Inflammatory macrophage treated with lipopolysaccharide for 1 hour (primary cell): ENCODE data around the gene HNRNPA3.
A peak's percentile ranks its signal among the peaks of the same experiment; 100 is the strongest.
"Not testable (repeated sequence)": the region's sequence is repeated elsewhere in the genome, so short reads cannot be mapped to it uniquely, and the experiment has no call there.

Source experiments
- DNase-seq, 2 donors: peaks; one replicate each; pipeline ENCODE4 v3.0.0-alpha.2; 2020 to 2022

Gene HNRNPA3

GRCh38 chr2:177234267-177234666 is 21.7 kb downstream of the HNRNPA3 start:
- no peak for DNase-seq

- DNase-seq = no peak
Measured at GRCh38 chr2:177235855-177236437, 23.4 kb downstream of the HNRNPA3 start.

- DNase-seq = no peak
Measured at GRCh38 chr2:177237932-177238331, 25.3 kb downstream of the HNRNPA3 start.

GRCh38 chr2:177239053-177239452 is 26.5 kb downstream of the HNRNPA3 start:
- no peak for DNase-seq

GRCh38 chr2:177239932-177240630 is 27.5 kb downstream of the HNRNPA3 start:
- DNase-seq = peak; percentile 91 to 97

- DNase-seq = peak in 1 of 2 donors; percentile 27
Measured at GRCh38 chr2:177241711-177242120, 29.1 kb downstream of the HNRNPA3 start.

GRCh38 chr2:177242121-177242987 is 29.8 kb downstream of the HNRNPA3 start:
- DNase-seq = peak; percentile 49 to 50

- no peak for DNase-seq
Measured at GRCh38 chr2:177243073-177243472, 30.5 kb downstream of the HNRNPA3 start.

GRCh38 chr2:177243476-177243875 is 30.9 kb downstream of the HNRNPA3 start:
- no peak for DNase-seq

GRCh38 chr2:177244244-177244771 is 31.7 kb downstream of the HNRNPA3 start:
- no peak for DNase-seq

- peak; percentile 55 to 60 for DNase-seq
Measured at GRCh38 chr2:177245010-177245422, 32.4 kb downstream of the HNRNPA3 start.

- DNase-seq = no peak
Measured at GRCh38 chr2:177246000-177246399, 33.4 kb downstream of the HNRNPA3 start.

GRCh38 chr2:177246523-177247030 is 34.0 kb downstream of the HNRNPA3 start:
- DNase-seq = not testable (repeated sequence)

GRCh38 chr2:177247693-177248262 is 35.2 kb downstream of the HNRNPA3 start:
- no peak for DNase-seq

GRCh38 chr2:177249038-177249437 is 36.4 kb downstream of the HNRNPA3 start:
- DNase-seq = no peak

- DNase-seq = no peak
Measured at GRCh38 chr2:177250461-177250860, 37.9 kb downstream of the HNRNPA3 start.

- no peak for DNase-seq
Measured at GRCh38 chr2:177251165-177251542, 38.6 kb downstream of the HNRNPA3 start.

GRCh38 chr2:177252808-177253531 is 40.4 kb downstream of the HNRNPA3 start:
- no peak for DNase-seq

- DNase-seq = no peak
Measured at GRCh38 chr2:177253704-177254103, 41.1 kb downstream of the HNRNPA3 start.

GRCh38 chr2:177254433-177255226 is 42.0 kb downstream of the HNRNPA3 start:
- peak in 1 of 2 donors; percentile 23 for DNase-seq

GRCh38 chr2:177255227-177255601 is 42.6 kb downstream of the HNRNPA3 start:
- no peak for DNase-seq
